GM06990 (cell line): ENCODE measurements around the gene POU6F1.

Source experiments
- DNase-seq: peaks from one replicate; pipeline ENCODE4 v3.0.0-alpha.2; 2011; ENCODE audit not compliant: insufficient read length; ENCODE audit errors: extremely low read depth
- H3K27me3 ChIP-seq: replicated peaks from 2 replicates; pipeline ENCODE4 v1.6.0; 2011; ENCODE audit warnings: low read length; ENCODE audit not compliant: control insufficient read depth, insufficient read depth
- H3K36me3 ChIP-seq: 2 replicates; pipeline ENCODE4 v1.5.1; 2011; ENCODE audit warnings: low read length; ENCODE audit not compliant: control insufficient read depth, insufficient read depth
- H3K4me3 ChIP-seq: replicated peaks from 2 replicates; pipeline ENCODE4 v1.5.1; 2011; ENCODE audit warnings: low read depth, mild to moderate bottlenecking, control low read depth, low read length
- CTCF ChIP-seq: IDR thresholded peaks from 2 replicates; pipeline ENCODE4 v1.5.1; 2011; ENCODE audit warnings: low read length, control low read depth, mild to moderate bottlenecking, inconsistent platforms; ENCODE audit not compliant: insufficient read depth, poor library complexity, severe bottlenecking

POU6F1 gene

GRCh38 chr12:51218607-51219161 is 822 bp upstream of the POU6F1 start:
- H3K4me3 ChIP-seq = peak overlapping the region; percentile 77
- no peaks in the 10 kb centered on the region for H3K27me3 ChIP-seq
- no peak for DNase-seq
- TF ChIP-seq CTCF = no peak
- H3K36me3 ChIP-seq = no peaks in the 10 kb centered on the region

- Histone ChIP-seq H3K4me3 (peak overlapping the region; percentile 77), H3K27me3 (no peaks in the 10 kb centered on the region), H3K36me3 (no peaks in the 10 kb centered on the region)
- peak; percentile 62 for DNase-seq
- TF ChIP-seq CTCF = peak; percentile 65
Measured at GRCh38 chr12:51217133-51217967, 512 bp downstream of the POU6F1 start.

GRCh38 chr12:51216642-51217041 is 1.2 kb downstream of the POU6F1 start:
- no peaks in the 10 kb centered on the region for H3K27me3 ChIP-seq
- no peak for TF ChIP-seq CTCF
- DNase-seq = no peak
- H3K36me3 ChIP-seq = no peaks in the 10 kb centered on the region
- H3K4me3 ChIP-seq = peak overlapping the region; percentile 77; the same call in 1 of the 2 replicates

GRCh38 chr12:51214895-51215294 is 3.0 kb downstream of the POU6F1 start:
- no peak overlapping the region for H3K4me3 ChIP-seq
- no peak for DNase-seq
- no peaks in the 10 kb centered on the region for H3K36me3 ChIP-seq
- no peaks in the 10 kb centered on the region for H3K27me3 ChIP-seq
- TF ChIP-seq CTCF = no peak

- TF ChIP-seq CTCF = no peak
- Histone ChIP-seq H3K36me3 (no peaks in the 10 kb centered on the region), H3K27me3 (no peaks in the 10 kb centered on the region), H3K4me3 (no peak overlapping the region)
- no peak for DNase-seq
Measured at GRCh38 chr12:51210690-51211395, 7.0 kb downstream of the POU6F1 start.
